Stimulated activated CD8-positive, alpha-beta memory T cell treated with anti-CD3 and anti-CD28 coated beads, Interleukin-7, amount 100 ng/mL, for 48 hours (primary cell): ENCODE data around the gene SMIM20.
A peak's percentile ranks its signal among the peaks of the same experiment; 100 is the strongest.

Source experiments
- DNase-seq, 2 donors: peaks; one replicate each; pipeline ENCODE4 v3.0.0-alpha.2; 2020; ENCODE audit warnings: low read depth in 1 of 2; ENCODE audit errors: extremely low read depth in 1 of 2

SMIM20 gene

DNA sequence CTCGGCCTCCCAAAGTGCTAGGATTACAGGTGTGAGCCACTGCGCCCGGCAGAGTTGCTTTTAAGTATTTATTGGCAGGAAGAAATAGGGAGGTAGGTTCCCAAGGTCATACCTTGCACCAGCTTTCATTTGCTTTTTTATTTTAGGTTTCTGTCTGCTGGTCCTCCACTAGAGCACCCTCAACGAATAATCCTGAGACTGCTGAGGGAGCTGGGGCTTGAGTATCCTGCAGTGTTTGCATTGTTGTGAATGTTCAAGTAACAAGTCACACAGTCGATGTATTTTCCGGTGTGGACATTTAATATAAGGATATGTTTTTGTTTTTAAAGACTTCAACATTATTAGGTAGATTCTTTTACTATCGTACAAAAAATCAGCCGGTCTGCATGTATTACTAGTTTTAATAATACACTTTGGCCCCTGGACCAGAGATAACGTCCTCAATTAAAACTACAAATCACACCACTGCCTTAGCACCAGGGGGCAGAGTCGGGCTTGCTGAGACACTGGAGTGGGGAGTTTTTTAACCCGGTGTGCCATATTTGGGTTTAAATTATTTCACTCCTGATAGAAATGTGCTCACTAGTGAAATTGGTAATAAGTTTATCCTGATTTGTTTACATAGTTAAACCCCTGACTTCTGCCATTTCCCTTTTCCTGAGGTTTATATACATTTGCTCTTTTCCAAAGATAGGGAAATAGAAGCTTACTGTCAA, 11.6 kb downstream of the SMIM20 start:
- no peak for DNase-seq

DNA sequence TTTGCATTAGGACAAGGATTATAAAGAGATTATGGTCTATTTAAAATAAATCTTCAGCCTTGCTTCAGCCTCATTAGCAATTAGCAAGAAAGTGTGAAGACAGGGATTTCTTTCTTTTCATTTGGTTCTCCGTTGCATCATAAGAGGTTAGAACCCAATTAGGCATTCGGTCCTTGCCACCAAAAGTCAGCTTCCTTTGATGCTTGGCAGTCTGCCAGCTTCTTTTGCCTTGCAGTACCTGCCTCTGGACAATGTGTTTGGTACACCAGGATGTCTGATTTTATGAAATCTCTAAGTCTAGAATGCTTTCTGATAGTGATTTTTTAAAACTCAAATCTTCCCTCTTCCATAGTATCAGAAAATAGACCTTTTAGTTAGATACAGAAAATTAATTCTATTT, 12.4 kb downstream of the SMIM20 start:
- no peak for DNase-seq

DNA sequence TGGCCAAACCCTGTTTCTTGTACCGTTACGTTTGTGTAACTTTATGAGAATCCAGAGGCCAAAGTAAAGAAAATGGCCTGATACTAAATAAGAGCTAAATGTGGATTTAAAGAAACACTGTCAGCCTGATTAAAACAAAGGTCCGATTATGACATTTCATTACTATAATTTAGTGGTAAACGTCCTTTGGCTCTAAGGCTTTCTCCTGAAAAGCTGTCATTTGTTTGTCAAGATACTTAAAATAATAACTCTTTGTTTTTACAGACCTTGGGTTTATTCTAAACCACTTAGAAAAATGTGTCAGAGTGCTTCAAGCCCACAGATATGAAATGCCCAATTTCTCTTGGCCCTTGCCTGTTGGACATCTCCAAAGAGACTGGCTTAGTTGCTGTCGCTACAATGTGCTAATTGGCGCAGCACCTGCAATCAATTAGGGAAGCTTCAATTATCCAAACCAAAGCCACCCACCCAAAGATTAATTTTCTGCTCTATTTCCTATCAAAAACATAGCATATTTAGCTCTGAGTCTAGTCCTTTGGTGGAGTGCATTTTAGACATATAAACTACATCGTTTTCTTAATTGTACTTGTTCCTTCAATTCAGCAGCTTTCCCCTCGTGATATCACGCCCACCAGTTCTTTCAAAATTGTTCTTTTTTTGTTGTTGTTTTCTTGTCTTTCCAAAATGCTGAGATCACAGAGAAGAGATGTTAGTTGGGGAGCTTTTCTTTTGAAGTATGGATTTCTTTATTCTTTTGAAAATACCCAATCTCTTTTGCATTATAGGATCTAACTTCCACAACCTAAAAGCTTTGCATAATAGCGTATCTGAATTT, 13.6 kb downstream of the SMIM20 start:
- DNase-seq = no peak

DNA sequence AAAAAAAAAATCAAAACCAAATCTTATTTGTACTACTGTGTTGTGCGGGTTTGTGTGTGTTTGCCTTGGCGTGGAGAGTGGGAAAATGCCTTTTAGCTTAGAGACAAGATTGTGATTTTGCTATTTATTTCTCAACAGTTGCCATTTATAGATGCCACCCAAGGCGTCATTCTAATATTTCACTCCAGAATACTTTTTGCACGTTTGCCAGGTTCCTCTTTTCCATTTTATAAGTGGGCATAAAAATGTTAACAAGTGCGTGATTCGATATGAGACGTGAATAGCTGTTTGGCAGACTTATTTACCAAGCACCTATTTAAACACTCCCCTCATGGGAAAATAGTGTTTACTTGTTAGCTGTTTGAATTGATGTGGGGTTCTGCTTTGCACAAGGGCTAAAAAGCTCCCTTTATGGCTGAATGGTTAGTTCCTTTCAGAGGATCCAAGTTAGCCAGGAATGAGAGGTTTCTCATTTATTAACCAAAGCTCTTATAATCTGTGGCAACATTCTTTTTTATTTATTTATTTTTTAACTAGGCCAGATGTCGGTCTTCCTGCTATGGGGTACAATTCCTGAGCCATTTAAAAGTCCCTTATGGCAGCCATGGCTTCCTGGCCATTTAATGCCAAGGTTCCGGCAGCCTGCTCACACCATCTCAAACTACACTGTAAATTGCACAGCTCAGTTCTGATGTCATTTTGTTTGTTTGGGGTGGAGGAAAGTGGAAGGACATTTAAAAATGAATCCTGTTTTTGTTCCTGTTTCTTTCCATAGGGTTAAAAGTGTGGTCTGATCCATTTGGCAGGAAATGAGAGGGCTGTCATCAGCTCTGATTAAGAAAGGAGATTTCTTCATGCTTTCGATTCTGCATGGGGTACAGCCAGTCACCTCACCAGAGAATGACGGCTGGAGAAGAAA, 14.6 kb downstream of the SMIM20 start:
- no peak for DNase-seq

DNA sequence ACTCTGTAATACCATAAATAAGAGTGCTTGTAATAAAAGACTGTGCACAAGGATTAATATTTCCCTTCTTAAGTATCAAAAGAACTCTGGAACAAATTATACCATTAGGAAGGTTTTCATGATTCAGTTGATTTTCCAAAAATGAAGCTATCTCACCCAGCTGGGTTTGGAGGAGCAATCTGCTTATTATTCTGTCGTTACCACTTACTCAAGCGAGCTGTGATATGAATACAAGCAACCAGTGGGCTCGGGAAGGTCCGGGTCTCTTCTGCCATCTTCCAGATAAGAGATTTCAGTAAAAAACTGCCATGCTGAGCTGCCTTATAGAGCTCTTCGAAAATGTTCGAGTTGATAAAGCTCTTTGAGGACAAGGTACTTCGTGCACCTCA, 15.3 kb downstream of the SMIM20 start:
- no peak for DNase-seq

DNA sequence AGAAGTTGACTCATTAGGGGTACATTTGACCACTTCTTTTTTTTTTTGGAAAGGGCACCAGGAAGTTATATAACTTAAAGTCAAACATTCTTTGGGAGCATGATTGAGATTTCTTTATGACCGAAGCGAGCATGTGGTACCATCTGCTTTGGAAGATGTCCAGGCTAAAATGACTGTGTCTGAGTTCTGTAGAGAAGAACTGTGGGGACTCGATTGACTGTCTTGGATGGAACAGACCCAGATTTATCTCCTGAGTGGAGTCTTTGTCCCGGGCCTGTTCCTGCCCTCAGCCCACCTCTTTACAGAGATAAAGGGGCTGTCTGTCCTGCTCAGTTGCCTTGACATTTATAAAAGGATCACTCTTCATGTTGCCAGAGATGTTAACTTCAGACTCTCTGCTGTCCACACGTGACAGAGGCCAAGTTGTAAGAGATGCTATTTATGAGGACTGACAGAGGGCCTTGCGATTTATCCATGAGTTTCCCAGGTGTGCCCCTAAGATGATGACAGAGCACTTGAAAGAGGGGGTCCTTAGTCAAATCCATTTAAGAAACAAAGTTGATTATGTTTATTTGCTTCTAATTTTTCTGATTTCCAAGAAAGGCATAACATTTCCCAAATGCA, 16.8 kb downstream of the SMIM20 start:
- DNase-seq = no peak

DNA sequence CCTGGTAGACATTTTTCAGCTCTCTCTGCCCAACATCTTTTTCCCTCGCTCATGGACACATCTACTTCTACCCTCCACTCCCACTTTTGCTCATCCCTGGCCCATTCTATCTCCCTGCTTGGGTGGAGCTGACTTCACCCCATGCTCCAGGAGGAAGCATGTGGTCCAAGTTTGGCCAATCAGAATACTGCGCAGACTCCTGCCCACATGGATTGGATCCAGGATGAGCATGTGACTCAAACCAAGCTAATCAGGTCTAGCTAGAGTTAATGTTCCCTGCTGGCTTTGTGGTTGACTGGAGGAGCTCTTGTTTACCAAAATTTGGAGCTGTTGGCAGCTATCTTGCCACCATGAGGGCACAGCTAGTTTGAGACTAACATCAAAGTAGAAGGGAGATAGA, 22.7 kb downstream of the SMIM20 start:
- DNase-seq = no peak

DNA sequence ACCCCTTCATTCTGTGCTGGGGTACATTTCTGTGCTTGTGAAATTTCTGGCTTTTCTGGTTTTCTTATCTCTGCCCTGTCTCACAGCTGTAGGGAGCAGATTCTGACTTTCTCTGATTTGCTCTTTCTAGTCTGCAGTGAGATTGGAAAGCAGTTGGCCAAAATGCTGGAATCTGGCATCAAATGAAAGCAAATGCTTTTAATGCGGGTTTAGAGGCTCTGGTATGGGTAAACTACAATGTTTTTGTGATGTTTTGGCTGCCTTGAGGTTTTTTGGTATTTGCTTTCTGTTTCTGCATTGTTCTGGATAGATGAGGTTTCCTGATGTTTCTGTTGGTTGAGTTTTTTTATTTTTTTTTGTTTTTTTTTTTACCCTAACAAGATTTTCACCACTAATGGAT, 23.8 kb downstream of the SMIM20 start:
- DNase-seq = no peak

DNA sequence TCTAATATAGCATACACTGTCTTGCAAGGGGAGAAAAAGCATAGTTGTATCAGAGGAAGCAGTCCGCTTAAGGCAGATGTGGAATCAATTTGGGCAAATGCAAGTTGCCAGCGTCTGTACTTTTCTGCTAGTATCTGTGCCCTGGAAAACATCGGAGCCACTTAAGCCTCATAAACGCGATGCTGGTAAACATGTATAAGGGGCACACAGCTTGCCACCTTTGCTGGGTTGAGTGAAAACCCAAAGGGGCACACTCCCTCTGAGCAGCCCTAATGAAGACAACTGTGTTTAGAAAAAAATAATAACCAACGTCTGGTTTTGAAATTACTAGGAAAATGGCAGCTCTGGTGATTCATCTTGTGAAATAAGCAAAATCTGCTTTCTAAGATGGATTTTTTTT, 24.3 kb downstream of the SMIM20 start:
- no peak for DNase-seq

DNA sequence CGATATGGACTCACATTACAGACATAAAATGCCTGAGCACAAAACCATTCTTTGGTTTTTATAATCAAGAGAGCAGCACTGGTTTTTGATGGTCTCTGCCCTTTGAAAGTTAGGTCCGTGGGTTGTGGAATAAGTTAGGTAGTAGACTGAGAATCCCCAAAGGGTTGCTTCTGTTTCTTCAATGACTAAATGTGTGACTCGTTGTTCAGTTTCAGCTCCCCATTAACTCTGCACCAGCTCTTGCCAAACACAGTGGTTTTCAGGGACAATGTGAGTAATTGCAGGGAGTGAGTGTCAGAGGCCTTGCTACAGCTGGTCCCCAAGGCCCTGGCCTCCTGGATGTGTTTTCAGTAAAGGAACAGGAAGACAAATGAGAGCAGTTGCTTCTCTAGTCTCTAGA, 24.8 kb downstream of the SMIM20 start:
- peak; percentile 19 to 65 for DNase-seq

DNA sequence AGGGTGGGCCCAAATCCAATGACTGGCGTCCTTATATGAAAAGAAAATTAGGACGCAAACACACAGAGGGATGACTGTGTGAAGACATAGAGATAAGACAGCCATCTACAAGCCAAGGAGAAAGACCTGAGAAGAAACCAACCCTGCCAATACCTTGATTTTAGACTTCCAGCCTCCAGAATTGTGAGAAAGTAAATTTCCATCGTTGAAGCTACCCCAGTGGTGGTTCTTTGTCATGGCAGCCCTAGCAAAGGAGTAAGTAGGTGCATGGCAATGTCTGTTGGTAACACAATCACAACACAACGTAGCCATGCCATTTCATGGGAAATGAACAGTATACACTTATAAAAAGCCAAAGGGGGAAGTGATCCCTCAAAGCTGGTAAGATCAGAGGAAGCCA, 25.3 kb downstream of the SMIM20 start:
- no peak for DNase-seq

DNA sequence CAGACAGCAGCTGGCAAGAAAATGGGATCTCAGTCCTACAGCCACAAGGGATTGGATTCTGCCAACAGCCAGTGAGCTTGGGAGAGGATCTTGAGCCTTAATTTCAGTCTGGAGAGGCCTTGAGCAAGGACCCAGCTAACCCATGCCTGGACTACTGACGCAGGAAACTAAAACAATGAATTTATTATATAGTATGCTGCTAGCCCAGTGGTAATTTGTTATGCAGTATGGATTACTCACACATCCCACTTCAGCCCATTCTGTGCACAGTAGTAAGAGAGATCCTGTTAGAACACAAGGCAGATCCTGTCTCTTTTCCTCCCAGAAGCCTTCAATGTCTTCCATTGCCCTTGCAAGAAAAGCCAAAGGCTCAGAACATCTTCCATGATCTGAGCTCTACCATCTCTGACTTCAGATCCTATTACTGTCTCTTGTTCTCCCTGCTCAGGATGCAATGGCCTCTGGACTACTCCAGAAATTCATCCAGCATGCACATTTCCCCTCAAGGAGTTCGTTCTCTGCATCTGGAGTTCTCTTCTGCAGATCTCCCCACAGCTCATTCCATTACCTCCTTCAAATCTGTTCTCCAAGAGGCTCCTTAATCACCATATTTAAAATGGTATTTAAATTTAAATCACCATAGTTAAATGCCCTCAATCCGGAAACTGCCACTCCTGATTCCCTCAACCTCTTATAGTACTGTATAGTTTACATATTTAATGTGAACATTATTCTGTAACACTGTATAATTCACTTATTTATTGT, 27.6 kb downstream of the SMIM20 start:
- DNase-seq = no peak

DNA sequence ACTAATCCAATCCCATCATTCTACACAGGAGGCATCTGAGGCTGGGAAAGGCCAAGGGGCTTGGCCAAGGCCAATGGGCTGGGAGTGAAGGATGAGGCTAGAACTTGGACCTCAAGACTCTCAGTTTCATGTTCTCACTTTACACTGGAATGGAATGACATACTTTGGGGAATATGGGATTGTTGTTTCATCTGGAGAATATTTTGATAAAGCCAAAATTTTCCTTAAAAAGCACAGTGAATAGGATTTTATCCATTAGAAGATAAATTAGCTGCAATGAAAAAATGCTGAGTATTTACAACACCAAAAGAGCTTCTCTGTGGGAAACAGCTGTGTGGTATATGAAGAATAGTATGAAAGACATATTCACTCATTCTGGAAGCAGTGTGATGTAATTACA, 29.3 kb downstream of the SMIM20 start:
- DNase-seq = no peak

DNA sequence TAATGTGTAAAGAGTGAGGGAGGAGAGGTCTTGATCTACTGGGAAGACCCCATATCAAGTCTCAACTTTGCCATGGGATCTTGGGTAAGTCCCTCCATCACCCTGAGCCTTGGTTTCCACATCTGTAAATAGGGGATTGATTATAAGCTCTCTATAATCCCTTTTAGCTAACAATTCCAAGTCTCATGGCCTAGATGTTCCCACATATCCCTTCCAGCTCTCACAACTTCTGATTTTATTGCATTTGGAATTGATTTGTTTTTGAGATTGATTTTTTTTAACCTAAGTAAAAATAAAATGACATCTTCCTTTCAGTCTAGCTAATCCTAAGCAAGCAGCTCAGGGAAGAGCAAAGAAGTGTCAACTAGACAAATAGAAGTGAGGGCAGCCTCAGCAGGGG, 29.8 kb downstream of the SMIM20 start:
- no peak for DNase-seq

DNA sequence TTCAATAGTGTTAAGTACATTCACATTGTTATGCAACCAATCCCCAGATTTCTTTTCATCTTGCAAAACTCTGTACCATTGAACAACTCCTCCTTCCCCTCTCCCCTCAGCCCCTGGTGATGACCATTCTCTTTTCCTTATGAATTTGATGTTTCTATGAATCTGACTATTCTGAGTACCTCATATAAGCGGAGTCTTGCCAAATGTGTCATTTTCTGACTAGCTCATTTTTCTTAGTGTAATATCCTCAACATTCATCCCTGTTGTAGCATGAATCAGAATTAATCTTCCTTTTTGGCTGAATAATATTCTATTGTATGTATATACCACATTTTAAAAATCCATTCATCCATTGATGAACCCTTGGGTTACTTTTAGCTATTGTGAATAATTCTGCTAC, 34.0 kb downstream of the SMIM20 start:
- no peak for DNase-seq

DNA sequence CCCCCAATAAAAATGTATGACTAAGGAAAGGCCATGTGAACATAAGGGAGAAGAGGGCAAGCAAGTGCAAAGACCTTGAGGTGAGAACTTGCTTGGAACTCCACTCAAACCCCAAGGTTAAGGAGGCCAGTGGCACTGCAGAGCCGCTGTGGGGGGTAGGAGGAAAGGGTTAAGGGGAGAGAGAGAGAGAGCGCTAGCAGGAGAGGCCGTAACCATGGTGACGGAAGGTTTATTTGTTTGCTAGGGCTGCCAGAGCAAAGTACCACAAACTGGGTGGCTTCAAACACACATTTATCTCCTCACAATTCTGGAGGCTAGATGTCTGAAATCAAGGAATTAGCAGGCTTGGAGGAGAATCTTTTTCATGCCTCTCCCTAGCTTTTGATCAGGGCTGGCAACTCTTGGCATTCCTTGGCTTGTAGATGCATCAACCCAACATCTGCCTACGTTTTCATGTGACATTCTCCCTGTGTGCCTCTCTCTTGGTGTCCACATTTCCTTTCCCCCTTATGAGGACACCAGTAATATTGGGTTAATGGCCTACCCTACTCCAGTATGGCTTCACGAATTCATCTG, 35.2 kb downstream of the SMIM20 start:
- DNase-seq = no peak

DNA sequence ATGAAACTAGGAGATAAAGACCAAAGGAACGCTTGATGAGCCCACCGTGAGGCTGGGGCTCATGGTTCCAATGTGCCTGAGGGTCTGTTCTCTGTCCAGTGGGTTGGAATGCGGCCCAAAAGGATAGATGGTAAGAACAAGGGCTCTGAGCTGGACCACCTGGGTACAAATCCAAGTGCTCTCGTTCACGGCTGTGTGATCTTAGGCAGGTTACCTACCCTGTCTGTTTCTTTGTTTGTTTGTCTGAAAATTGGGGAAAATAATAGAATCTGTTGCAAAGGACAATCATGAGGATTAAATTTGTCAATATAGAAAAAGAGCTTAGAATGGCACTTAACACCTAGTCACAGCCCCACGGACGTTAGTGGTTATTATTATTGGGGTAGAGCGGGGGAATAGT, 36.0 kb downstream of the SMIM20 start:
- DNase-seq = no peak

DNA sequence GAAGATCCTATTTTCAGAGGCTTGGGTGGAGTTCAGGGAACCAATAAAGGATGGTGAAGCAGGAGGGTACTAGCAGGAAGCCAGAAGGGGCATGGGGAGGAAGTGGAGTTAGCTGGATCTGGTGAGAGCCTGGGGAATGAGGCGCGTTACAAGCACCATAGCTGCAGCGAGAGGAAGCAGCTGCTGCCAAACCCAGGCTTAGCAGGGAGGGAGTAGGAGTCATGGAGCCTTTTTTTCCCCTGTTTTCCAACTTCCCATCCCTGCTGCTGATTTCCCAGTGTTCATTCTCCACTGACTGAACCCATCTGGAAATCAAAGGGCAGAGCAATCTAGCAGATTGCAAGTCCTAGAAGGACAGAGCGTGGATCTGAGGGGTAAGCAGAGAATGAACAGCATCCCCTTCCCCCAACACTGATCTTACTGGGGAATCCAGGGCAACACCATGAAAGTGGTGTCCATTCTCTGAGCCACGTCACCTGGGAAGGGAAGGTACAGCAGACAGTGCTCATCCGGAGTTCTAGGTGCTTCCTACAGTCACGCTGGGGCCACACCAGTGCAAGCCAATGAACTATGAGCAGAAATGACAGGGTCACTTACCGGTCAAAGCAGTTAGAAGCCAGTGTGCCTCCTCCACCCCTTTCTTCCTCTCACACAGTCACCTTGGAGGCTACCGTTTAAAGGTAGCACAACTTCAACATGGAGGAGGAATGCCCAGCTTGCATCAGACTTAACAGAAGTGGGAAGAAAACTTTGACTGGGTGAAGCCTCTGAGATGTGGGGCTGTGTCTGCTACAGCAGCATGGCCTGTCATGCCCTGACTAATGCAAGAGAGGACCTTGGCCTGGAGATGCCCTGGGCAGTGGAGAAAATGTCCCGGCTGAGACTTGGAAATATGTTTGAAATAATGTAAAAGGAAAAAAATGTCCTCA, 36.7 kb downstream of the SMIM20 start:
- DNase-seq = no peak

DNA sequence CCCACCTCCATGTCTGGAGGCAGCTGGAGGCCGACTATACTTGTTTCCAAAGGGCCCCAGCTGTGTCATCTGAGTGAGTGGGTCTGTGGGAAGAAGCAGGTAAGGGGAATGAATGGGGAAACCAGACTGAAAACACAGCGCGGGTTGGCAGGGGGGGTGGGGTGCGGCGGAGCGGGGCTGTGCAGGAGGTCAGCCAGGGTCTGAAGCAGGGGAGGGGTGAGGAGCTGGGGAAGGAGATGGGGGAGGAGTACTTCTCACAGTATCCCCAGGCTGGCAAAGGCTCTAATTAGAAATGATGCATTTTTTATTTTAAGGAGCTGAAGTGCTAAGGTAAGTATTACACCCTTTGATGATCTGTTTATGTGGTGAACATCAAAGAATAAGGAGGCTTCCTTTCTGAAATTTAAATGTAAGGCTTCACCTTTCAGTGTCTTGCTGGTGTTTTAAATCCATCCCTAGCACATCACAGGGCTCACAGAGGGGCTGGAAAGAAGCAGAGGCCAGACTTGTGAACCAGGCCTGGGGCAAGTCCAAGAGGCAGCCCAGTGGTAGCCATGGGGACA, 37.5 kb downstream of the SMIM20 start:
- no peak for DNase-seq
